HepG2 (cell line): ENCODE measurements around the gene LEMD2. TPM values are rescaled to one million over a fixed set of nuclear protein-coding genes. Genes with fewer than 3 reads are reported as not detected.
A peak's percentile ranks its signal among the peaks of the same experiment; 100 is the strongest.

ENCODE experiments used
- ATAD3A ChIP-seq: sonication (generic); formaldehyde crosslinking; IDR thresholded peaks from 2 replicates; pipeline ENCODE4 v1.4.0; 2020; ENCODE audit warnings: missing genetic modification reagents
- BCL6 ChIP-seq: IDR thresholded peaks from 2 replicates; pipeline ENCODE4 v1.6.1; 2016; ENCODE audit warnings: missing genetic modification reagents, missing compliant biosample characterization
- DMTF1 ChIP-seq: sonication (generic); formaldehyde crosslinking; IDR thresholded peaks from 2 replicates; pipeline ENCODE4 v1.4.0; 2020; ENCODE audit warnings: mild to moderate bottlenecking, missing genetic modification reagents
- HDAC1 ChIP-seq: sonication (generic); formaldehyde crosslinking; IDR thresholded peaks from 2 replicates; pipeline ENCODE4 v1.5.1; 2020; ENCODE audit warnings: mild to moderate bottlenecking, missing genetic modification reagents
- HNF4G ChIP-seq, 2 experiments: sonication (generic) in 1 of 2; formaldehyde crosslinking in 1 of 2; IDR thresholded peaks; 2 replicates each; pipeline versions ENCODE4 v1.4.0 to v1.6.1; 2011 to 2020; ENCODE audit warnings: borderline replicate concordance in 2 of 2, low read depth in 2 of 2, mild to moderate bottlenecking in 2 of 2, low read length in 1 of 2, missing genetic modification reagents in 1 of 2, moderate library complexity in 1 of 2
- IKZF4 ChIP-seq: sonication (generic); formaldehyde crosslinking; IDR thresholded peaks from 2 replicates; pipeline ENCODE4 v1.5.1; 2020; ENCODE audit warnings: borderline replicate concordance, mild to moderate bottlenecking, low read depth, missing genetic modification reagents; ENCODE audit errors: not compliant biosample characterization
- LBX2 ChIP-seq: sonication (generic); formaldehyde crosslinking; IDR thresholded peaks from 2 replicates; pipeline ENCODE4 v1.5.0; 2020; ENCODE audit warnings: missing genetic modification reagents, mild to moderate bottlenecking, borderline replicate concordance
- MAF1 ChIP-seq: sonication (generic); formaldehyde crosslinking; IDR thresholded peaks from 2 replicates; pipeline ENCODE4 v1.5.0; 2020; ENCODE audit warnings: missing genetic modification reagents, borderline replicate concordance
- MED8 ChIP-seq: sonication (generic); formaldehyde crosslinking; IDR thresholded peaks from 2 replicates; pipeline ENCODE4 v1.8.1; 2023; ENCODE audit warnings: mild to moderate bottlenecking, missing genetic modification reagents; ENCODE audit not compliant: insufficient replicate concordance
- MIER2 ChIP-seq: IDR thresholded peaks from 2 replicates; pipeline ENCODE4 v1.6.1; 2016; ENCODE audit warnings: missing biosample characterization, missing genetic modification reagents
- MYC ChIP-seq: sonication (generic); formaldehyde crosslinking; IDR thresholded peaks from 2 replicates; pipeline ENCODE4 v1.9.0; 2021; ENCODE audit warnings: missing genetic modification reagents, borderline replicate concordance
- RFX5 ChIP-seq: IDR thresholded peaks from 2 replicates; pipeline ENCODE4 v1.6.1; 2011; ENCODE audit warnings: low read depth, low read length, improper control_type of control experiment
- SKI ChIP-seq: fragments of 450-650 bp; IDR thresholded peaks from one replicate; pipeline ENCODE4 v1.6.1; 2018; ENCODE audit warnings: mild to moderate bottlenecking; ENCODE audit not compliant: partially characterized antibody
- SMYD3 ChIP-seq: sonication (generic); formaldehyde crosslinking; IDR thresholded peaks from 2 replicates; pipeline ENCODE4 v1.8.1; 2023; ENCODE audit warnings: mild to moderate bottlenecking, missing genetic modification reagents
- SOX13 ChIP-seq, 3 experiments: fragments of 450-650 bp in 1 of 3; sonication (generic) in 1 of 3; formaldehyde crosslinking in 1 of 3; IDR thresholded peaks in 2 of 3; conservative IDR thresholded peaks in 1 of 3; 2 replicates each; pipeline versions ENCODE4 v1.5.0 to v1.6.1; 2016 to 2020; ENCODE audit warnings: antibody characterized with exemption in 1 of 3, mild to moderate bottlenecking in 1 of 3, missing compliant biosample characterization in 1 of 3, missing genetic modification reagents in 1 of 3, moderate library complexity in 1 of 3
- TEAD2 ChIP-seq: sonication (generic); formaldehyde crosslinking; IDR thresholded peaks from 2 replicates; pipeline ENCODE4 v1.9.0; 2021; ENCODE audit warnings: missing genetic modification reagents
- ZBTB49 ChIP-seq: sonication (generic); formaldehyde crosslinking; IDR thresholded peaks from 2 replicates; pipeline ENCODE4 v1.4.0; 2020; ENCODE audit warnings: missing genetic modification reagents, borderline replicate concordance
- ZNF335 ChIP-seq: sonication (generic); formaldehyde crosslinking; IDR thresholded peaks from 2 replicates; pipeline ENCODE4 v1.4.0; 2020; ENCODE audit warnings: missing genetic modification reagents
- ZNF343 ChIP-seq: sonication (generic); formaldehyde crosslinking; IDR thresholded peaks from 2 replicates; pipeline ENCODE4 v1.4.0; 2020; ENCODE audit warnings: mild to moderate bottlenecking, missing genetic modification reagents
- ZNF547 ChIP-seq: sonication (generic); formaldehyde crosslinking; IDR thresholded peaks from 2 replicates; pipeline ENCODE4 v1.5.1; 2020; ENCODE audit warnings: mild to moderate bottlenecking, missing genetic modification reagents
- ZNF709 ChIP-seq: sonication (generic); formaldehyde crosslinking; IDR thresholded peaks from 2 replicates; pipeline ENCODE4 v1.5.0; 2020; ENCODE audit warnings: mild to moderate bottlenecking, missing genetic modification reagents
- ZNF790 ChIP-seq: sonication (generic); formaldehyde crosslinking; IDR thresholded peaks from 2 replicates; pipeline ENCODE4 v1.8.0; 2022; ENCODE audit warnings: missing genetic modification reagents, mild to moderate bottlenecking, borderline replicate concordance
- polyA plus RNA-seq, 8 experiments: library from polyadenylated mRNA; depleted of rRNA in 3 of 8; stranded (reverse) in 7 of 8; unstranded in 1 of 8; fragments of >200 nt; fragmentation: Illumina TruSeq in 4 of 8; extraction: Trizol in 4 of 8; gene quantifications; 2 replicates each; pipeline versions ENCODE4 v1.2.1 to v1.2.3, GENCODE V29; 2011 to 2016; ENCODE audit warnings: low read depth in 4 of 8, missing spikeins in 1 of 8, mixed read lengths in 1 of 8; ENCODE audit not compliant: insufficient read depth in 1 of 8
- total RNA-seq, 5 experiments: library from RNA; depleted of rRNA; stranded (reverse); fragments of >200 nt; fragmentation: Illumina TruSeq; extraction: Trizol; gene quantifications; 2 replicates each; pipeline ENCODE4 v1.2.3, GENCODE V29; 2016; ENCODE audit warnings: low read depth in 1 of 5

The LEMD2 gene
- total and polyA plus RNA-seq, 2 of the 13 experiments (the other 11 are each of a cell fraction or from before 2014, with no cell fraction given): 45.2 to 62.9 TPM

- TF ChIP-seq ZNF709 (CRISPR knock-in tag) (peak; percentile 71), ZNF343 (CRISPR knock-in tag) (peak; percentile 67; the same call in 1 of the 2 replicates), ZNF790 (CRISPR knock-in tag) (no peak; the same call in 1 of the 2 replicates), MED8 (peak; percentile 75), LBX2 (CRISPR knock-in tag) (peak; percentile 11; the same call in 1 of the 2 replicates), ZBTB49 (peak; percentile 49; the same call in 1 of the 2 replicates), ZNF335 (CRISPR knock-in tag) (peak; percentile 93), HDAC1 (peak; percentile 75), BCL6 (CRISPR knock-in tag) (peak; percentile 49), SMYD3 (CRISPR knock-in tag) (0 out of 2 replicates have a peak, but pooled peaks have one; percentile 29), DMTF1 (CRISPR knock-in tag) (no peak), MYC (CRISPR knock-in tag) (peak; percentile 82; the same call in 1 of the 2 replicates), TEAD2 (0 out of 2 replicates have a peak, but pooled peaks have one; percentile 65), MAF1 (peak; percentile 13; the same call in 1 of the 2 replicates), RFX5 (no peak), SKI (peak; percentile 71), SOX13 (IDR thresholded peaks at IDR 0.05) (no peak), SOX13 (CRISPR knock-in tag; conservative IDR thresholded peaks at IDR 0.05 in 1 of 2, IDR thresholded peaks at IDR 0.05 in 1 of 2) (peak; percentile 32 to 52; a peak in 2 of 4 replicates), ZNF547 (CRISPR knock-in tag) (peak; percentile 97), HNF4G (IDR thresholded peaks at IDR 0.05; ENCODE audit: borderline replicate concordance, low read depth, low read length) (peak; percentile 29; the same call in 1 of the 2 replicates), HNF4G (CRISPR knock-in tag; IDR thresholded peaks at IDR 0.05; ENCODE audit: borderline replicate concordance, low read depth) (no peak), IKZF4 (CRISPR knock-in tag) (peak; percentile 88), ATAD3A (CRISPR knock-in tag) (no peak; the same call in 1 of the 2 replicates), MIER2 (CRISPR knock-in tag) (peak; percentile 84; the same call in 1 of the 2 replicates)
Measured at GRCh38 chr6:33788694-33789549, at the start of gene LEMD2 (continued).
